ENCODE results near the gene TPCN2.

DNA sequence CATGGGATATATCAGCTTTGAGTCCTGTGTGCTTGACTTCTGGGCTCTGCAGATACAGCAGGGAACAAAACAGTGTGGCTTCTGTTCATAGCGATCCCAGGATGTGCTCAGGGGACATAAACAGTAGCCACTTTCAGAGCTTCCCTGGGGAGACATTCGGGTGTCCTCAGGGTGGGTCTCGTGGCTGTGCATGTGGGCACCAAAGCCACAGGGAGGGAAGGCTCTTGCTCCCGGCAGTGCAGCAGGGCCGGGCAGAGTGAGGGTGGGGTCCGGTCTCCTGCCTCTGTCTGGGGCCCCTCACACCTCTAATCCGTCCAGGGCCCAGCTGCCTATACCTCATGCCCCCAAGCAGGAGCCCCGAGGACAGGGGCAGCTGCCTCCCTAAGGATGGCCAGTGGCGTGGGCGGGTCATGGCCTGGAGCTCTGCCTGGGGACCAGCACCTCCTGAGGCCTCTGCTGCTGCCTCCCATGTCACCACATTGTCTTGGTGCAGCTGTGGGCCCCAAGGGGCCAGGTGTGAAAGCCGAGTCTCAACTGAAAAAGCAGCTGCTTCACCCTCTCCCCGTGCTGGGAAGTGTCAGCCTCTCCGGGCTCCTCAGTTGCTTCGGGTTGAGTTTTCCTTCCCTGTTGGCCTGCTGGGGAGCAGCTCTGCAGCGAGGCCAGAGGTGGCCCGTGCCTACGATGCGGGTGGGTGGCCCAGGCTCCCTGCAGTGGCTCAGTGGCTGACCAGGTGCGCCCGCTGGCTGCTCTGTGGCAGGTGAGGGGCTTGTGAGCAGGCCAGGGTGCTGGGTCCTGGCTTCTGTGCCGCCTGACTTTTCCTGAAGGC lies 3.8 kb downstream of the TPCN2 start:
- TF ChIP-seq, protein P1, sequence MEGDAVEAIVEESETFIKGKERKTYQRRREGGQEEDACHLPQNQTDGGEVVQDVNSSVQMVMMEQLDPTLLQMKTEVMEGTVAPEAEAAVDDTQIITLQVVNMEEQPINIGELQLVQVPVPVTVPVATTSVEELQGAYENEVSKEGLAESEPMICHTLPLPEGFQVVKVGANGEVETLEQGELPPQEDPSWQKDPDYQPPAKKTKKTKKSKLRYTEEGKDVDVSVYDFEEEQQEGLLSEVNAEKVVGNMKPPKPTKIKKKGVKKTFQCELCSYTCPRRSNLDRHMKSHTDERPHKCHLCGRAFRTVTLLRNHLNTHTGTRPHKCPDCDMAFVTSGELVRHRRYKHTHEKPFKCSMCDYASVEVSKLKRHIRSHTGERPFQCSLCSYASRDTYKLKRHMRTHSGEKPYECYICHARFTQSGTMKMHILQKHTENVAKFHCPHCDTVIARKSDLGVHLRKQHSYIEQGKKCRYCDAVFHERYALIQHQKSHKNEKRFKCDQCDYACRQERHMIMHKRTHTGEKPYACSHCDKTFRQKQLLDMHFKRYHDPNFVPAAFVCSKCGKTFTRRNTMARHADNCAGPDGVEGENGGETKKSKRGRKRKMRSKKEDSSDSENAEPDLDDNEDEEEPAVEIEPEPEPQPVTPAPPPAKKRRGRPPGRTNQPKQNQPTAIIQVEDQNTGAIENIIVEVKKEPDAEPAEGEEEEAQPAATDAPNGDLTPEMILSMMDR (IDR thresholded peaks at IDR 0.05), result no peak
- TF ChIP-seq POLR2A (IDR thresholded peaks at IDR 0.05), result no peak
